Measurements from ENCODE around the gene EGR4. TPM values are rescaled to one million over a fixed set of nuclear protein-coding genes. Genes with fewer than 3 reads are reported as not detected.

EGR4 gene
- polyA plus RNA-seq, 1 of the 3 experiments (the other 2 are of a cell fraction), result 0.02 TPM

DNA sequence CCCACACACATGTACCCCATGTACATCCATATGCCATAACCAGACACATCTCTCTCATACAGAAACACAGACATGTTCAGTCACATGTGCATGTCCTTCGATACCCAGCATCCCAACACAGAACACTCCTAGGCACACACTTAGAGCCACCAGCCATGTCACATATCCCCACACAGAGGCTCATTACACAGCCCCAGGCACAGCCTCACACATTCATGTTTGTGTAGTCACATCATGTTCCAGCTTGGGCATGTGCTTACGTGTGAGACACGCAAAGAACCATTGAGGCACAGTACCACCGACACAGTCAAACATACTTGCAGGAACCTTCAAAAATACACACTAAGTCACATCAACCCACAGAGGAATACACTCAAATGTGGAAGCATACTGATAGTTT, 26.3 kb downstream of the EGR4 start:
- no peak for DNase-seq
- Histone ChIP-seq H3K9me3 (no peaks in the 10 kb centered on the region), H3K79me2 (ENCODE audit: insufficient read depth) (no peaks in the 10 kb centered on the region), H2AFZ (ENCODE audit: low read depth) (no peak overlapping the region), H3K9me2 (no peaks in the 10 kb centered on the region), H4K20me1 (ENCODE audit: insufficient read depth) (no peaks in the 10 kb centered on the region), H3K9ac (no peak overlapping the region), H3K36me3 (replicated peaks in 1 of 2; ENCODE audit: control insufficient read depth in 1 of 2, insufficient read depth in 2 of 2, low read length in 1 of 2) (no peaks in the 10 kb centered on the region), H3K4me2 (no peak overlapping the region), H3K4me1 (ENCODE audit: control insufficient read depth in 1 of 2, insufficient read depth in 2 of 2, low read depth in 1 of 2, low read length in 1 of 2) (no peaks in the 10 kb centered on the region; a peak in 1 of 4 replicates), H3K4me3 (ENCODE audit: low read depth in 2 of 2, low read length in 1 of 2) (no peak overlapping the region), H3F3A (replicated peaks; ENCODE audit: insufficient read depth) (no peaks in the 10 kb centered on the region), H3K27ac (ENCODE audit: low read depth in 2 of 2, low read length in 1 of 2) (no peak overlapping the region), H3K27me3 (ENCODE audit: insufficient read depth) (no peaks in the 10 kb centered on the region)
- WGBS (ENCODE audit: low lambda C conversion rate), result 99% methylated on average over 4 of the region's 4 CpGs
- CTCF ChIA-PET, result interaction anchor here (0.9 to 2.0 kb wide), 2 partner anchors 9 to 24 kb away, joined by 3 to 4 read pairs; no protein-coding TSS in a partner anchor
- POLR2A ChIA-PET, result no interaction called here
- TF ChIP-seq, protein P1, sequence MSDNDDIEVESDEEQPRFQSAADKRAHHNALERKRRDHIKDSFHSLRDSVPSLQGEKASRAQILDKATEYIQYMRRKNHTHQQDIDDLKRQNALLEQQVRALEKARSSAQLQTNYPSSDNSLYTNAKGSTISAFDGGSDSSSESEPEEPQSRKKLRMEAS (IDR thresholded peaks at IDR 0.05; ENCODE audit: low read depth), result no peak
- TF ChIP-seq, protein P2, sequence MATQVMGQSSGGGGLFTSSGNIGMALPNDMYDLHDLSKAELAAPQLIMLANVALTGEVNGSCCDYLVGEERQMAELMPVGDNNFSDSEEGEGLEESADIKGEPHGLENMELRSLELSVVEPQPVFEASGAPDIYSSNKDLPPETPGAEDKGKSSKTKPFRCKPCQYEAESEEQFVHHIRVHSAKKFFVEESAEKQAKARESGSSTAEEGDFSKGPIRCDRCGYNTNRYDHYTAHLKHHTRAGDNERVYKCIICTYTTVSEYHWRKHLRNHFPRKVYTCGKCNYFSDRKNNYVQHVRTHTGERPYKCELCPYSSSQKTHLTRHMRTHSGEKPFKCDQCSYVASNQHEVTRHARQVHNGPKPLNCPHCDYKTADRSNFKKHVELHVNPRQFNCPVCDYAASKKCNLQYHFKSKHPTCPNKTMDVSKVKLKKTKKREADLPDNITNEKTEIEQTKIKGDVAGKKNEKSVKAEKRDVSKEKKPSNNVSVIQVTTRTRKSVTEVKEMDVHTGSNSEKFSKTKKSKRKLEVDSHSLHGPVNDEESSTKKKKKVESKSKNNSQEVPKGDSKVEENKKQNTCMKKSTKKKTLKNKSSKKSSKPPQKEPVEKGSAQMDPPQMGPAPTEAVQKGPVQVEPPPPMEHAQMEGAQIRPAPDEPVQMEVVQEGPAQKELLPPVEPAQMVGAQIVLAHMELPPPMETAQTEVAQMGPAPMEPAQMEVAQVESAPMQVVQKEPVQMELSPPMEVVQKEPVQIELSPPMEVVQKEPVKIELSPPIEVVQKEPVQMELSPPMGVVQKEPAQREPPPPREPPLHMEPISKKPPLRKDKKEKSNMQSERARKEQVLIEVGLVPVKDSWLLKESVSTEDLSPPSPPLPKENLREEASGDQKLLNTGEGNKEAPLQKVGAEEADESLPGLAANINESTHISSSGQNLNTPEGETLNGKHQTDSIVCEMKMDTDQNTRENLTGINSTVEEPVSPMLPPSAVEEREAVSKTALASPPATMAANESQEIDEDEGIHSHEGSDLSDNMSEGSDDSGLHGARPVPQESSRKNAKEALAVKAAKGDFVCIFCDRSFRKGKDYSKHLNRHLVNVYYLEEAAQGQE (IDR thresholded peaks at IDR 0.05; ENCODE audit: low read depth, low read length), result no peak
- TF ChIP-seq CHD2 (IDR thresholded peaks at IDR 0.05; ENCODE audit: low read length, partially characterized antibody), result no peak
- TF ChIP-seq TEAD4 (IDR thresholded peaks at IDR 0.05; ENCODE audit: borderline replicate concordance, insufficient read depth), result no peak
- no peak for TF ChIP-seq TCF12 (IDR thresholded peaks at IDR 0.05)
- TF ChIP-seq, protein P3, sequence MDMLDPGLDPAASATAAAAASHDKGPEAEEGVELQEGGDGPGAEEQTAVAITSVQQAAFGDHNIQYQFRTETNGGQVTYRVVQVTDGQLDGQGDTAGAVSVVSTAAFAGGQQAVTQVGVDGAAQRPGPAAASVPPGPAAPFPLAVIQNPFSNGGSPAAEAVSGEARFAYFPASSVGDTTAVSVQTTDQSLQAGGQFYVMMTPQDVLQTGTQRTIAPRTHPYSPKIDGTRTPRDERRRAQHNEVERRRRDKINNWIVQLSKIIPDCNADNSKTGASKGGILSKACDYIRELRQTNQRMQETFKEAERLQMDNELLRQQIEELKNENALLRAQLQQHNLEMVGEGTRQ (IDR thresholded peaks at IDR 0.05; ENCODE audit: borderline replicate concordance, low read depth, low read length), result no peak
- TF ChIP-seq RAD21 (IDR thresholded peaks at IDR 0.05; ENCODE audit: low read length), result no peak
- no peak for TF ChIP-seq GATA2 (CRISPR knock-in tag; IDR thresholded peaks at IDR 0.05)
- no peak for TF ChIP-seq RFX5 (IDR thresholded peaks at IDR 0.05; ENCODE audit: low read length)
- no peak for TF ChIP-seq MEF2A (IDR thresholded peaks at IDR 0.05; ENCODE audit: borderline replicate concordance, low read depth)
- no peak for TF ChIP-seq NFIC (IDR thresholded peaks at IDR 0.05; ENCODE audit: borderline replicate concordance)
- TF ChIP-seq, protein P4, sequence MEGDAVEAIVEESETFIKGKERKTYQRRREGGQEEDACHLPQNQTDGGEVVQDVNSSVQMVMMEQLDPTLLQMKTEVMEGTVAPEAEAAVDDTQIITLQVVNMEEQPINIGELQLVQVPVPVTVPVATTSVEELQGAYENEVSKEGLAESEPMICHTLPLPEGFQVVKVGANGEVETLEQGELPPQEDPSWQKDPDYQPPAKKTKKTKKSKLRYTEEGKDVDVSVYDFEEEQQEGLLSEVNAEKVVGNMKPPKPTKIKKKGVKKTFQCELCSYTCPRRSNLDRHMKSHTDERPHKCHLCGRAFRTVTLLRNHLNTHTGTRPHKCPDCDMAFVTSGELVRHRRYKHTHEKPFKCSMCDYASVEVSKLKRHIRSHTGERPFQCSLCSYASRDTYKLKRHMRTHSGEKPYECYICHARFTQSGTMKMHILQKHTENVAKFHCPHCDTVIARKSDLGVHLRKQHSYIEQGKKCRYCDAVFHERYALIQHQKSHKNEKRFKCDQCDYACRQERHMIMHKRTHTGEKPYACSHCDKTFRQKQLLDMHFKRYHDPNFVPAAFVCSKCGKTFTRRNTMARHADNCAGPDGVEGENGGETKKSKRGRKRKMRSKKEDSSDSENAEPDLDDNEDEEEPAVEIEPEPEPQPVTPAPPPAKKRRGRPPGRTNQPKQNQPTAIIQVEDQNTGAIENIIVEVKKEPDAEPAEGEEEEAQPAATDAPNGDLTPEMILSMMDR (IDR thresholded peaks at IDR 0.05), result no peak
- TF ChIP-seq YY1 (IDR thresholded peaks at IDR 0.05; ENCODE audit: low read depth), result no peak
- TF ChIP-seq FOSL2 (IDR thresholded peaks at IDR 0.05; ENCODE audit: borderline replicate concordance, low read depth), result no peak
